A204.1 (cell line): ENCODE data around the gene PIP4K2A.

Experiments used
- FAIRE-seq: peaks from 2 replicates; lab custom pipeline; 2012; peaks lifted over from hg19 to GRCh38; lab: Jason Lieb, UNC

Gene PIP4K2A

DNA sequence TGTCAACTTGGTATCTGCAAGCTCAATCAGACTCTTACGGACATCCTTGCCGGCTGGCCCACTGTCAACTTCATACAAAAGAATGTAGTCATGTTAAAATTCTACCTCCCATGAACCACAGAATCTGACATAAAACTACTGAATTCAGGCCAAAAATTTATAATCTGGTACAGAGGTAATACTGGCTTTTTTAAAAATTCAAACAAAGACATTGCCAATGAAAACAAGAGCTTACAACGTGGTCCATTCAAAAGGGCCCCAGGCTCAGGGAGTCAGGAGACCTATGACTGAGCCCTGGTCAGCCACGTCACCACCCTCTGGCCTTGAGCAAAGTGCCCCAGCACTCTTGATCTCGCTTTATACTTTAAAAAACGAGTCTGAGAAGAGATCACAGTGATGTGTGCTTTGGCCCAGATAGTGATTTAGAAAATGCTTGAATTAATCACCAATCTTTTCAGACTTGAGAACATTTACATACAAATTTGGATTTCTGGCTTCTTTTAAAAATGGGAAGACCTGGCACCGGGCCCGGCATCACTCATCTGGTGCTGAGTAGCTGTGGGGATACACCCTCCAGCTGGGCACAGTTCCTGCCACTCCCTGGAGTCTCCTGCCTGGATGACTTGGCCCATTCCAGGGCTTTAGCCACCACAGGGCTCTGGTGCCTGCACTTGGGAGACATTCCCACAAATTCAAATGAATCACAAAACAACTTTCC lies 94.1 kb downstream of the PIP4K2A start:
- FAIRE-seq = no peak

GRCh38 chr10:22619101-22619500 lies 95.3 kb downstream of the PIP4K2A start:
- no peak for FAIRE-seq

GRCh38 chr10:22618078-22618785 lies 96.1 kb downstream of the PIP4K2A start:
- no peak for FAIRE-seq

GRCh38 chr10:22617516-22617915 lies 96.9 kb downstream of the PIP4K2A start:
- no peak for FAIRE-seq

DNA sequence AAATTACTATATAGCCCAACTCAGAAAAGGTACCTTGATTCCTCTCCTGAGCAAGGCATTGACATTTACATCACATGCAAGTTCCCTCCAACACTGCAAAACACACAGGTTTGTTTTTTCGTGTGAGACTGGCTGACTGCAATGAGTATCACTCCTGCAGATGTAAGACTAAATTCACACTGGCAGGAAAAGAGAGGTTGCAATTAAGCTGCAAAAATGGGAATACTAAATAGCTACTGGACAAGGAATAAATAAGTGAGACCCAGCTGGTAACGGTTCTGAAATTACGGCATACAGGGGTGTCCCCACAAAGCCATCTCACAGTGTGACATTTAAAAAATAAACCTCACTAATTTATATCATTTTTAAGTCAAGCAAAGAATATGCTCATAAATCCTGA lies 97.3 kb downstream of the PIP4K2A start:
- FAIRE-seq = no peak

DNA sequence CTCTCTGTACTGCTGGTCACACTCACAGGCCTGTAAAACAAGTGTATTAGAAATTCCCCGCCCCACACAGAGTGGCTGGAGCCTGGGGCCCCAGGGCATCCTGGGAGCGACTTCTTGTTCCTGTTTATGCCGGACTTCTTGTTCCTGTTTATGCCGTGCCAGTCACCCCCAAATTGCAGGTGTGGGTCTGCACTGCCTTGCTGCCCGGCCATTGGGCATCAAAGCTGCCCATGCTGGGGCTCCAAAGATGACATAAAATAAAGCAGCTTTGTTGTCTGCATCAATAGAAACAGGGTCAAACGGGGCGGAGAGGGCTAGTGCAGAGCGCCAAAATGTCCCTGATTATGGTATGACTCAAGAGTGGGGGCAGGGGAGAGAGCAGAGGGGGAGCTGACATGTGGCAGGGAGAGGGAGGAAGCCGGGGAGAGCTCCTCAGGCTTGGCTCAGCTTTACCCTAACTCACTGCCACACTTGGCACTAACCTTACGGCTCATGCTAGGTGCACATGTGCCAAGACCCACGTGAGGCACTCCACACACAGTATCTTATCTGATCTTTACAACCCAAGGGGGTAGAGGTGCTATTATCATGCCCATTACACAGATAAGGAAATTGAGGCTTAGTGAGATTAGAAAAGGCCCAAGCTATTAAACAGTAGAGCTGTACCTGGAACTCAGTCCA lies 98.4 kb downstream of the PIP4K2A start:
- no peak for FAIRE-seq

GRCh38 chr10:22615101-22615500 lies 99.3 kb downstream of the PIP4K2A start:
- no peak for FAIRE-seq

GRCh38 chr10:22613011-22613410 lies 101.4 kb downstream of the PIP4K2A start:
- no peak for FAIRE-seq

DNA sequence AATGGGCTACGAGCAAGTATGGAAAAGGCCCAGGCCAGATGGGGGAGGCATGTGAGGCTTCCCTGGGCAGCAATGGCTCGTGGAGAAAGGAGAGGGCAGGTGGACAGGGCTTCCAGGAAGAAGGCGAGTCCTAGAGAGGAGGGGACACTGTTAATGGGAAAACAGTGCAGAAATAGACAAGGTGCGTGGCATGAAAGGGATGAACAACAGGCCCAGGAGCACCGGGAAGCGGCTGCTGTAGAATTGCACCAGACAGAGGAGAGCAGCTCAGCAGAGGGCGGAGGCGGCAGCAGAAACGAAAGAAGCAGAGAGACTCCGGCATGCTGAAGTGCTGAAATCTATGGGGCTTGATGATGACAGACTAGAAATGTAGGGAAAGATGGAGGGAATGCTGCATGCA lies 102.1 kb downstream of the PIP4K2A start:
- no peak for FAIRE-seq

DNA sequence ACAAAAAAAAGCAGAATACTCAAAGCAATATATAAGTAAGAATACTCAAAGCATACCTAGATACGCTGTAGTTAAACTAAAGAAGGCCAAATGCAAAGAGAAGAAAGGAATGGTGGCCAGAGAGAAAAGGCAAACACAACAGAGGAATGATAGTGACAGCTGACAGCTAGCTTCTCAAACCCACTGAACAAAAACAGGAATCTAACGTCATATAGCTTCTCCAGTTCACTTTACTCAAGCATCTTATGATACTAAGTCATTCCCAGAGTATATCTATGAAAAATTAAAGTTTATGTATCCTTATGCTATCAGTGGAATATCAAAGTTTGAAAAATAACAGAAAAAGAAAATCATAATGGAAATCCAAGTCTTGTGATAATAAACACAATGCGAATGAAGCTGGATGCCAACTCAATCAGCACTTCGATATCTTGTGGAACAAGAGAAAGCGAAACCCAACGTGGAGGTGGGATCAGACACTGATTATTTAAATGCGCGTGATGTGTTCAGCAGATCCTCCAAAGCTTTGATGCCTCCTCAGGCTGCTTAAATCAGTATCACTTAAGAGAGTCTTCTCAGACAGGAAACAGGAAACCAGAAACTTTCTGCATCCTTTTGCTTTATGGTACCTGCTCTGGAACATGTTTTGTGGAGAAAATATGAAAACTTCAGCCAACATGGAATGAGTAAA lies 102.8 kb downstream of the PIP4K2A start:
- FAIRE-seq = no peak

DNA sequence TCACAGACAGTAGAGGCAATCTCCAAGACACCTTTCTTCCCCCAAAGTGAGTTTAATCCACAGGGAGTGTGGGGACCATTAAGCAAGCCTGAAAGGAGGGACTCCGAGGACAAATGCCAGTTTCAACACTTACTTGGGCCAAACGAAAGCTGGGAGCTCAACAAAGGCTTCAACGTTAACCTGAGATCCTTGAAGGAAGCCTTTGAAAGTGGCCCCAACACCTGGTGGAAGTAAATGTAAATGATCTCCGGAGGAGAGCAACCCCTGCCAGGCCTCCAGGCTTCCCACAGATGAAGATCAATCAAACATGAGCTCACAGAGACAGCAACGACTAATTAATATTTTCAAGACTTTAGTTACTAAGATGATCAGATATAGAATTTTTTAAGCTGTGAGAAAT lies 103.8 kb downstream of the PIP4K2A start:
- FAIRE-seq = no peak

- no peak for FAIRE-seq
Observed at GRCh38 chr10:22609719-22610465, 104.5 kb downstream of the PIP4K2A start.

GRCh38 chr10:22609251-22609650 lies 105.1 kb downstream of the PIP4K2A start:
- FAIRE-seq = no peak

GRCh38 chr10:22607261-22607660 lies 107.1 kb downstream of the PIP4K2A start:
- FAIRE-seq = no peak

DNA sequence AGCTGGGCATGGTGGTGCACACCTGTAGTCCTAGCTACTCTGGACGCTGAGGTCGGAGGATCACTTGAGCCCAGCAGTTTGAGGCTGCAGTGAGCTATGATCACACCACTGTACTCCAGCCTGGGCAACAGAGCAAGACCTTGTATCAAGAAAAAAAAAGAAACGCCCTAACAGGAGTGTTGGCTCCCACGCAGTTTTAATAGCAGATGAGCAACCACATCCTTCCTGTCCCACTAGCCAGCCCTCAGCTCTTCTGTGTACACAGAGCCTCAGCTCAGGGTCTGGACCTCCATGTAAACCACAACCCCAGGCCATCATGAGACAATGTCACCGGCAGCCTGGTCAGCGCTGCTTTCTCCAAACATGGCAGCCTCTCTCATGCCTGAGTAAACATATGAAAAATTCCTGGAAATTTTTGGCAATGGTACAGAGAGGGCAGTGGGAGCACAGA lies 108.2 kb downstream of the PIP4K2A start:
- FAIRE-seq = no peak

DNA sequence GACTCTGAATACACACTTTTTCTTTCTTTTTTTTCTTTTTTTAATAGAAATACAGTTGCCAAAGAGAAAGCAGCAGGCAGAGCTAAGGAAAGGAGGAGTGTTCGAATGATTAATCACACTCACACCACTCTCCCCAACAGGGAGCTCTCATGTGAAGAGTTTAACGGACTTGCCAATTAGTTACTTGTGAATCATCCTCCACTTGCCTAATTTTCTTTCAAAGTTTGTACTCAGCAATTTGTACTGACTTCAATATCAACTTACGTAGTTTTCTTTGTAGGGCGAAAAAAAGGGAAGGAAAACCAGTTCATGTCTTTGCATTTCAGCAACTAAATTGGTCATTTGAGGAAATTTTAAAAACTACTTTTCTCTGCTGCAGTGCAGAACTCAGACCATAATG lies 109.2 kb downstream of the PIP4K2A start:
- FAIRE-seq = no peak

DNA sequence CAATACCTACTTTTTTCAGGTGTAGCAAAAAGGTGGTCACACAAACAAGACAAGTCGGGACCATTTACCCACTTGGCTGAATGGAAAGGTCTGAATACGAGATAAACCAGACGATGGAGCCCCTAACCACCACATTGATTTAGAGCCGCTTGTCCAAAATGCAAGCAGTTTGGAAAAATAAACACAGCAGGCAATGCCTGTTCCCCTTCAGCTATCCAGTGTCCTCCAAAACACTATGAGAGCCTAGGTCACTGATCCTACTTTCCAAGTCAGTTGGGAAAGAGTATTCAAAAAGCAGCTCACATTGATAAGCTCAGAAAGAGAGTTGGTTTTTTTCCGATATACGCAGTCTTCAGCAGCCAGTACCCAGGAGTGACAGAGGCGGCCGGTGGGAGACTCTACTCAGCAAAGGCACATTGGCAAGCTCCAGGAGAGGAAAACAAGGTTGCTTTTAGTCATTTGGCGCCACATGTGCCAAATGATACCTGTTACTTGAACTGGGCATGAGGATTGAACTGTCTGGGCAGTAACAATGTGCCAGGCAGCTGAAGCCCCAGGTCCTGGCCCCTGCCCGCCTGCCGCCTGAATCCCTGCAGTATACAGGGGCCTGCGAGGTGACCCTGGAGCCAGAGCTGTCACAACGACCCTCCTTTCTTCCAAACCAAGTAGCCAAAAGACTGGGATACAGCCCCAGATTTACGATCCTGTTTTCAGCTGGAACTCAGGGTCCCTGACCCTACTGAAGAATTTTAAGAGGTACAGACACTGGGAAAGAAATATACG lies 109.8 kb downstream of the PIP4K2A start:
- no peak for FAIRE-seq

- FAIRE-seq = no peak
Observed at GRCh38 chr10:22603581-22603980, 110.8 kb downstream of the PIP4K2A start.

DNA sequence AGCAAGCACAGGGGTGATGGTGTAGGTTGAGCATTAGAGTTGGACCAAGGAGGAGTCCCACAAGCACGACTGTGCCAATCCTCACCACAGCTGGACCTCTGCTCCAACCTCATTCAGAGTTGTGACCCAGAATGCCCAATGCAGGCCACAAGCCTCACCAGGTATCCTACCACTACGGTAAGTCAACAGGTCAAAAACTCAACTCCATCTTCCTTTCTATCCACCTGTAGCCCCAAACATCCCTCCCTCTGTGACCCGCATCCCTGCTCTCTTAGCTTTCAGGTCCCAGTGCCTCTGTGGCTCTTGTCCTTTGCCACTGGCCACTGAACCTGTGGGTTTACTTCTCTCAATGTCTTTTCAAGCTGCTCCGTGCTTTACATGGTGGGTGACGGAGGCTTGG lies 112.8 kb downstream of the PIP4K2A start:
- no peak for FAIRE-seq

GRCh38 chr10:22599636-22600228 lies 114.6 kb downstream of the PIP4K2A start:
- FAIRE-seq = no peak

DNA sequence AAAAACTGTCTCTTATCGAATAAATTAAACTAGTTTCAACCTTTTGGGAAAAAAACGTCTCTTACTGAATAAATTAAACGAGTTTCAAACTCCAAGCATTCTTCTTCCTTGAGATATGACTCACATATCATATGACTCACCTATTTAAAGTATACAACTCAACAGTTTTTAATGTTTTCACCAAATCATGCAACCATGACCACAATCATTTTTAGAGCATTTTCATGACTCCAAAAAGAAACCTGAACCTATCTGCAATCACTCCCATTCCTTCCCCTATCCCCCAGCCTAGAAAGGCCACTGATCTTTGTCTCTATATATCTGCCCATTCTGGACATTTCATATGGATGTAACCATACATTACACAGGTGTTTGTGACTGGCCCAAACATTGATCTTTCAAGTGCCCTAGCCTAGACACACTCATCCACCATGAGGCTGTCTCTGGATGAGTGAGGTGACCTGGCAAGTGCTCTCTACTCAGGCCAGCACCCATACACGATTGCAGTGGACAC lies 115.3 kb downstream of the PIP4K2A start:
- no peak for FAIRE-seq
